ENCODE measurements around the gene DSC1.

DSC1 gene

GRCh38 chr18:31161757-31162418 lies 768 bp downstream of the DSC1 start:
- Histone ChIP-seq H3K9me3 (ENCODE audit: control insufficient read depth, insufficient read depth, low read length) (no peaks in the 10 kb centered on the region), H3K9ac (ENCODE audit: low read depth, low read length) (no peak overlapping the region), H3K27me3 (ENCODE audit: control insufficient read depth, insufficient read depth, low read length) (no peaks in the 10 kb centered on the region), H3K4me1 (ENCODE audit: control insufficient read depth, insufficient read depth, low read length) (peaks cover 4% of the 10 kb centered on the region), H3K36me3 (ENCODE audit: control insufficient read depth, insufficient read depth, low read length) (no peaks in the 10 kb centered on the region), H3K4me3 (ENCODE audit: low read depth, low read length) (no peak overlapping the region)

GRCh38 chr18:31156821-31157763 lies 5.6 kb downstream of the DSC1 start:
- no peak overlapping the region for H3K4me3 ChIP-seq (ENCODE audit: low read depth, low read length)
- H3K9me3 ChIP-seq (ENCODE audit: control insufficient read depth, insufficient read depth, low read length) = no peaks in the 10 kb centered on the region
- H3K36me3 ChIP-seq (ENCODE audit: control insufficient read depth, insufficient read depth, low read length) = no peaks in the 10 kb centered on the region
- peaks cover 4% of the 10 kb centered on the region for H3K4me1 ChIP-seq (ENCODE audit: control insufficient read depth, insufficient read depth, low read length)
- no peak overlapping the region for H3K9ac ChIP-seq (ENCODE audit: low read depth, low read length)
- H3K27me3 ChIP-seq (ENCODE audit: control insufficient read depth, insufficient read depth, low read length) = no peaks in the 10 kb centered on the region

GRCh38 chr18:31155498-31155897 lies 7.2 kb downstream of the DSC1 start:
- H3K27me3 ChIP-seq (ENCODE audit: control insufficient read depth, insufficient read depth, low read length) = no peaks in the 10 kb centered on the region
- no peaks in the 10 kb centered on the region for H3K36me3 ChIP-seq (ENCODE audit: control insufficient read depth, insufficient read depth, low read length)
- peaks cover 4% of the 10 kb centered on the region for H3K4me1 ChIP-seq (ENCODE audit: control insufficient read depth, insufficient read depth, low read length)
- H3K4me3 ChIP-seq (ENCODE audit: low read depth, low read length) = no peak overlapping the region
- no peaks in the 10 kb centered on the region for H3K9me3 ChIP-seq (ENCODE audit: control insufficient read depth, insufficient read depth, low read length)
- no peak overlapping the region for H3K9ac ChIP-seq (ENCODE audit: low read depth, low read length)

- H3K36me3 ChIP-seq (ENCODE audit: control insufficient read depth, insufficient read depth, low read length) = no peaks in the 10 kb centered on the region
- peaks cover 4% of the 10 kb centered on the region for H3K4me1 ChIP-seq (ENCODE audit: control insufficient read depth, insufficient read depth, low read length)
- H3K4me3 ChIP-seq (ENCODE audit: low read depth, low read length) = no peak overlapping the region
- no peaks in the 10 kb centered on the region for H3K9me3 ChIP-seq (ENCODE audit: control insufficient read depth, insufficient read depth, low read length)
- H3K9ac ChIP-seq (ENCODE audit: low read depth, low read length) = no peak overlapping the region
- no peaks in the 10 kb centered on the region for H3K27me3 ChIP-seq (ENCODE audit: control insufficient read depth, insufficient read depth, low read length)
Observed at GRCh38 chr18:31154181-31154580, 8.5 kb downstream of the DSC1 start.

GRCh38 chr18:31149351-31149750 lies 13.3 kb downstream of the DSC1 start:
- Histone ChIP-seq H3K4me1 (ENCODE audit: control insufficient read depth, insufficient read depth, low read length) (no peaks in the 10 kb centered on the region), H3K36me3 (ENCODE audit: control insufficient read depth, insufficient read depth, low read length) (no peaks in the 10 kb centered on the region), H3K27me3 (ENCODE audit: control insufficient read depth, insufficient read depth, low read length) (no peaks in the 10 kb centered on the region), H3K9me3 (ENCODE audit: control insufficient read depth, insufficient read depth, low read length) (no peaks in the 10 kb centered on the region), H3K4me3 (ENCODE audit: low read depth, low read length) (no peak overlapping the region), H3K9ac (ENCODE audit: low read depth, low read length) (no peak overlapping the region)

- Histone ChIP-seq H3K9me3 (ENCODE audit: control insufficient read depth, insufficient read depth, low read length) (no peaks in the 10 kb centered on the region), H3K4me3 (ENCODE audit: low read depth, low read length) (no peak overlapping the region), H3K9ac (ENCODE audit: low read depth, low read length) (no peak overlapping the region), H3K27me3 (ENCODE audit: control insufficient read depth, insufficient read depth, low read length) (no peaks in the 10 kb centered on the region), H3K4me1 (ENCODE audit: control insufficient read depth, insufficient read depth, low read length) (no peaks in the 10 kb centered on the region), H3K36me3 (ENCODE audit: control insufficient read depth, insufficient read depth, low read length) (no peaks in the 10 kb centered on the region)
Observed at GRCh38 chr18:31148600-31148999, 14.1 kb downstream of the DSC1 start.

- Histone ChIP-seq H3K9me3 (ENCODE audit: control insufficient read depth, insufficient read depth, low read length) (no peaks in the 10 kb centered on the region), H3K36me3 (ENCODE audit: control insufficient read depth, insufficient read depth, low read length) (no peaks in the 10 kb centered on the region), H3K9ac (ENCODE audit: low read depth, low read length) (no peak overlapping the region), H3K4me3 (ENCODE audit: low read depth, low read length) (no peak overlapping the region), H3K4me1 (ENCODE audit: control insufficient read depth, insufficient read depth, low read length) (no peaks in the 10 kb centered on the region), H3K27me3 (ENCODE audit: control insufficient read depth, insufficient read depth, low read length) (no peaks in the 10 kb centered on the region)
Observed at GRCh38 chr18:31146809-31147208, 15.8 kb downstream of the DSC1 start.

GRCh38 chr18:31143025-31143424 lies 19.6 kb downstream of the DSC1 start:
- Histone ChIP-seq H3K4me3 (ENCODE audit: low read depth, low read length) (no peak overlapping the region), H3K9me3 (ENCODE audit: control insufficient read depth, insufficient read depth, low read length) (no peaks in the 10 kb centered on the region), H3K27me3 (ENCODE audit: control insufficient read depth, insufficient read depth, low read length) (no peaks in the 10 kb centered on the region), H3K36me3 (ENCODE audit: control insufficient read depth, insufficient read depth, low read length) (no peaks in the 10 kb centered on the region), H3K9ac (ENCODE audit: low read depth, low read length) (no peak overlapping the region), H3K4me1 (ENCODE audit: control insufficient read depth, insufficient read depth, low read length) (no peaks in the 10 kb centered on the region)

- Histone ChIP-seq H3K9ac (ENCODE audit: low read depth, low read length) (no peak overlapping the region), H3K36me3 (ENCODE audit: control insufficient read depth, insufficient read depth, low read length) (no peaks in the 10 kb centered on the region), H3K9me3 (ENCODE audit: control insufficient read depth, insufficient read depth, low read length) (no peaks in the 10 kb centered on the region), H3K4me3 (ENCODE audit: low read depth, low read length) (no peak overlapping the region), H3K4me1 (ENCODE audit: control insufficient read depth, insufficient read depth, low read length) (no peaks in the 10 kb centered on the region), H3K27me3 (ENCODE audit: control insufficient read depth, insufficient read depth, low read length) (no peaks in the 10 kb centered on the region)
Observed at GRCh38 chr18:31138709-31139108, 23.9 kb downstream of the DSC1 start.

GRCh38 chr18:31134988-31135529 lies 27.6 kb downstream of the DSC1 start:
- H3K9me3 ChIP-seq (ENCODE audit: control insufficient read depth, insufficient read depth, low read length) = no peaks in the 10 kb centered on the region
- no peak overlapping the region for H3K4me3 ChIP-seq (ENCODE audit: low read depth, low read length)
- H3K9ac ChIP-seq (ENCODE audit: low read depth, low read length) = no peak overlapping the region
- H3K36me3 ChIP-seq (ENCODE audit: control insufficient read depth, insufficient read depth, low read length) = no peaks in the 10 kb centered on the region
- H3K27me3 ChIP-seq (ENCODE audit: control insufficient read depth, insufficient read depth, low read length) = no peaks in the 10 kb centered on the region
- no peaks in the 10 kb centered on the region for H3K4me1 ChIP-seq (ENCODE audit: control insufficient read depth, insufficient read depth, low read length)

- H3K36me3 ChIP-seq (ENCODE audit: control insufficient read depth, insufficient read depth, low read length) = no peaks in the 10 kb centered on the region
- no peak overlapping the region for H3K4me3 ChIP-seq (ENCODE audit: low read depth, low read length)
- H3K27me3 ChIP-seq (ENCODE audit: control insufficient read depth, insufficient read depth, low read length) = no peaks in the 10 kb centered on the region
- no peaks in the 10 kb centered on the region for H3K9me3 ChIP-seq (ENCODE audit: control insufficient read depth, insufficient read depth, low read length)
- H3K4me1 ChIP-seq (ENCODE audit: control insufficient read depth, insufficient read depth, low read length) = no peaks in the 10 kb centered on the region
- H3K9ac ChIP-seq (ENCODE audit: low read depth, low read length) = no peak overlapping the region
Observed at GRCh38 chr18:31129398-31130115, 33.1 kb downstream of the DSC1 start.
